Measurements from ENCODE around the gene MEST. TPM values are rescaled to one million over a fixed set of nuclear protein-coding genes. Genes with fewer than 3 reads are reported as not detected.
A peak's percentile ranks its signal among the peaks of the same experiment; 100 is the strongest.

MEST gene
- polyA plus RNA-seq, 4 donors: 15.9 to 119 (median 21.1) TPM

DNA sequence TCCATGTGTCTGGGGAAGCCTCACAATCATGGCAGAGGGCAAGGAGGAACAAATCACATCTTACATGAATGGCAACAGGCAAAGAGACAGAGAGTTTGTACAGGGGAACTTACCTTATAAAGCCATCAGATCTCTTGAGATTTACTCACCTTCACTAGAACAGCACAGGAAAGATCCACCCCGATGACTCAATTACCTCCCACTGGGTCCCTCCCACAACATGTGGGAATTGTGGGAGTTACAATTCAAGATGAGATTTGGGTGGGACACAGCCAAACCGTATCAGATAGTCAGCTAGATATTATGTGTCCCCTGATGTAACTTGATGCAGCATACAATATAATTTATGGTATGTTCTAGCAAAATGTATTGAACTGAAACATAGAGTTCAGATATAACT lies 36.9 kb upstream of the MEST start:
- 77 to 88% (median 79%) methylated on average over 2 of the region's 2 CpGs for WGBS, 3 donors
- no peaks in the 10 kb centered on the region for H3K4me1 ChIP-seq (ENCODE audit: control insufficient read depth in 3 of 3, insufficient read depth in 2 of 3, low read depth in 1 of 3, low read length in 2 of 3)
- H3K36me3 ChIP-seq (ENCODE audit: control insufficient read depth in 3 of 3, insufficient read depth in 2 of 3, low read depth in 1 of 3, low read length in 3 of 3): no peaks in the 10 kb centered on the region
- FAIRE-seq (no peak), DNase-seq (no peak)
- H3K27ac ChIP-seq (ENCODE audit: low read depth in 1 of 3, low read length in 2 of 3): no peak overlapping the region
- no peaks in the 10 kb centered on the region for H3K27me3 ChIP-seq (ENCODE audit: control insufficient read depth in 3 of 3, insufficient read depth in 3 of 3, low read length in 3 of 3)
- H3K4me3 ChIP-seq (ENCODE audit: low read depth in 1 of 3, low read length in 3 of 3): no peak overlapping the region
- H3K9me3 ChIP-seq (ENCODE audit: control insufficient read depth in 2 of 2, insufficient read depth in 1 of 2, low read depth in 1 of 2, low read length in 1 of 2): peaks cover 0 to 6% of the 10 kb centered on the region in 2 donors

DNA sequence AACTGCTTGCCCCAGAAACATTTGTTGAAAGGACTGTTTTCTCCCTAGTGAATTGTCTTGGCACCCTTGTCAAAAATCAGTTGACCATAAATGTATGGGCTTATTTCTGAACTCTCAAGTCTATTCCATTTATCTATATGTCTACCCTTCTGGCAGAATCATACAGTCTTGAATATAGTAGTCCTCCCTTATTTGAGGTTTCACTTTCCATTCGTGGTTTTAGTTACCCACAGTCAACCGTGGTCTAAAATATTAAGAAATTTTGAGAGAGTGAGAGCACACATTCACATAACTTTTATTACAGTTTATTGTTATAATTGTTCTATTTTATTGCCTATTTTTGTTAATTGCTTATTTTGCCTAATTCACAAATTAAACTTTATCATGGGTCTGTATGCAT lies 33.6 kb upstream of the MEST start:
- Histone ChIP-seq H3K4me1 (ENCODE audit: control insufficient read depth in 3 of 3, insufficient read depth in 2 of 3, low read depth in 1 of 3, low read length in 2 of 3) (no peaks in the 10 kb centered on the region), H3K27me3 (ENCODE audit: control insufficient read depth in 3 of 3, insufficient read depth in 3 of 3, low read length in 3 of 3) (no peaks in the 10 kb centered on the region), H3K4me3 (ENCODE audit: low read depth in 1 of 3, low read length in 3 of 3) (no peak overlapping the region), H3K27ac (ENCODE audit: low read depth in 1 of 3, low read length in 2 of 3) (no peak overlapping the region), H3K9me3 (ENCODE audit: control insufficient read depth in 2 of 2, insufficient read depth in 1 of 2, low read depth in 1 of 2, low read length in 1 of 2) (peaks cover 0 to 6% of the 10 kb centered on the region in 2 donors), H3K36me3 (ENCODE audit: control insufficient read depth in 3 of 3, insufficient read depth in 2 of 3, low read depth in 1 of 3, low read length in 3 of 3) (no peaks in the 10 kb centered on the region)
- DNase-seq: peak in 1 of 2 donors; percentile 7
- WGBS, 3 donors: 58 to 63% (median 62%) methylated on average over 2 of the region's 2 CpGs
- no peak for FAIRE-seq

DNA sequence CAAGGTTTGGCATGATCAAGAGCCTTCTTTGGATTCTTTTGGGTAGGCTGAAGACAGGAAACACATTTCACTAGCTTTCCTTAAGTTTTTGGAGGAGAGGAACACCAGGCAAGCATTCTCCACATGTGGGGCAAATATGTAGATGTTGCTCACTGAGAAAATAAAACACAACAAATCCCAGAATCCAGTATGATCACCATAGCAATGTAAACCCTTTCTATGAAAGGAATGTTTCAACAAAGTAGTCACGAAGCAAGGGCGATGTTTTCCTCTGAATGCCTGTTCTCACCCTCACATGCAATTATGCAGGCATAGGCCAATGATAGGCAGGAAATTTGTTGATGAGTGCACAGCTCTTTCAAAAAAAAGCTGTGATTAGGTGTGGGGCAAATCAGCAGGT lies 30.6 kb upstream of the MEST start:
- Histone ChIP-seq H3K9me3 (ENCODE audit: control insufficient read depth in 2 of 2, insufficient read depth in 1 of 2, low read depth in 1 of 2, low read length in 1 of 2) (peaks cover 0 to 6% of the 10 kb centered on the region in 2 donors), H3K4me1 (ENCODE audit: control insufficient read depth in 3 of 3, insufficient read depth in 2 of 3, low read depth in 1 of 3, low read length in 2 of 3) (no peaks in the 10 kb centered on the region), H3K4me3 (ENCODE audit: low read depth in 1 of 3, low read length in 3 of 3) (no peak overlapping the region), H3K27ac (ENCODE audit: low read depth in 1 of 3, low read length in 2 of 3) (no peak overlapping the region), H3K27me3 (ENCODE audit: control insufficient read depth in 3 of 3, insufficient read depth in 3 of 3, low read length in 3 of 3) (no peaks in the 10 kb centered on the region), H3K36me3 (ENCODE audit: control insufficient read depth in 3 of 3, insufficient read depth in 2 of 3, low read depth in 1 of 3, low read length in 3 of 3) (no peaks in the 10 kb centered on the region)
- no peak for FAIRE-seq
- WGBS, 3 donors: 57 to 81% (median 79%) methylated on average over 2 of the region's 2 CpGs
- DNase-seq: no peak

DNA sequence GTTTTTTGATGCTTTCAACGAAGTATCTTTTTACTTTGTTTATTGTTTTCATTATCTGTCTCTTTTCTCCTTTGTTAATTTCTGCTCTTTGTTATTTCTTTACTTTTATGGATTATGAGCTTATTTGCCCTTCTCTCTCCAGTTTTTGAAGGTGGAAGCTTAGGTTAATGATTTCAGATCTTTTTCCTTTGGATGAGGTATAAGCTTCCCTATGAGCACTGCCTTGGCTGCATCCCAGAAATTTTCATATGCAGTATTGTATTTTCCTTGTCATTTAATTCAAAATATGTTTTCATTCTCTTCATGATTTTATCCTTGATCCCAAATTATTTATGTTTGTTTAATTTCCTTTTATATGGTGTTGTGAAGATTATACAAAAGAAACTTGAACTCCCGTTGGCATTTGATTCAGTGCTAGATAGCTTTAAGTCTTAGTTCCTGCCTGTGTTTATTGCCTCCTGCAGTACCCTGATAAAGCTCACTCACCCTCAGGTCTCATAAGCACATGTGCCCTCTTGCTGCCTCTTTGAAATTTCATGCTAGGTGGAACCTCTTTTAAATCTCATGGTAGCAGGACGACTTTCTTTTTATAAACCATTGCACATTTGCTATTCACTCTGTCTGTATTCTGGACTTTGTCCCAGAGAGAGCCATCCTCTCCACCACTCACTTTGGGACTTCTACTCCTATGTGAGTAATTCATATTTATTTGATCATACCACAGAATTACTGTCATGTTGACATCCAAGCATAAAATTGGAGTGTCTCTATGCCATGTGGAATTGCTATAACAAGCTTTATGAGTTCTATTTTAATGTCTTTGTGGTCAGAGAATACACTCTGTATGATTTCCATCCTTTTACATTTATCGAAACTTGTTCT lies 28.1 kb upstream of the MEST start:
- no peak overlapping the region for H3K27ac ChIP-seq (ENCODE audit: low read depth in 1 of 3, low read length in 2 of 3)
- DNase-seq: peak; percentile 31 to 59
- WGBS, 3 donors: 35 to 56% (median 41%) methylated on average over 4 of the region's 4 CpGs

DNA sequence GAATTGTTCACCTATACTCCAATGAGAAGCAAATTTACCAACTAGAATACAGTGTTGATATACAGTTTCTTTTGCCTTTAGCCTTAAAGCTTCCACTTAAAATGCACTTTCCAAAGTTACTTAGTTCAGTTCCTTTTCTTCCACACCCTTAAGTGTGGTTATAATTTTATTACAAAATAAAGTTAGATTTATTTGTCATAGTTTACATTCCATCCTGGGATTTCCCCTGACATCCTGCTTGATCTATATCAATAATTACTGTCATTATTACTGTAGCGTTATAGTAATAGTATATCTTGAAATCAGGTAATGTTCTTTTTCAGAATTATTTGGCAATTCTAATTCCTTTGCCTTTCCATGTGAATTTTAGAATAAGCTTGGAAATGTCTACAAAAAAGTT lies 23.3 kb upstream of the MEST start:
- Histone ChIP-seq H3K27me3 (ENCODE audit: control insufficient read depth in 3 of 3, insufficient read depth in 3 of 3, low read length in 3 of 3) (peaks cover 0 to 2% (median 0%) of the 10 kb centered on the region in 3 donors), H3K27ac (ENCODE audit: low read depth in 1 of 3, low read length in 2 of 3) (no peak overlapping the region), H3K4me1 (ENCODE audit: control insufficient read depth in 3 of 3, insufficient read depth in 2 of 3, low read depth in 1 of 3, low read length in 2 of 3) (no peaks in the 10 kb centered on the region), H3K9me3 (ENCODE audit: control insufficient read depth in 2 of 2, insufficient read depth in 1 of 2, low read depth in 1 of 2, low read length in 1 of 2) (no peaks in the 10 kb centered on the region), H3K4me3 (ENCODE audit: low read depth in 1 of 3, low read length in 3 of 3) (no peak overlapping the region), H3K36me3 (ENCODE audit: control insufficient read depth in 3 of 3, insufficient read depth in 2 of 3, low read depth in 1 of 3, low read length in 3 of 3) (no peaks in the 10 kb centered on the region)
- 91 to 100% (median 95%) methylated on average over 1 of the region's 1 CpG for WGBS, 3 donors
- FAIRE-seq (no peak), DNase-seq (no peak)

More for the DNA sequence above, 28.1 kb upstream of the MEST start:
- no peak for FAIRE-seq
- Histone ChIP-seq H3K36me3 (ENCODE audit: control insufficient read depth in 3 of 3, insufficient read depth in 2 of 3, low read depth in 1 of 3, low read length in 3 of 3) (no peaks in the 10 kb centered on the region), H3K27me3 (ENCODE audit: control insufficient read depth in 3 of 3, insufficient read depth in 3 of 3, low read length in 3 of 3) (no peaks in the 10 kb centered on the region), H3K4me1 (ENCODE audit: control insufficient read depth in 3 of 3, insufficient read depth in 2 of 3, low read depth in 1 of 3, low read length in 2 of 3) (no peaks in the 10 kb centered on the region), H3K4me3 (ENCODE audit: low read depth in 1 of 3, low read length in 3 of 3) (no peak overlapping the region), H3K9me3 (ENCODE audit: control insufficient read depth in 2 of 2, insufficient read depth in 1 of 2, low read depth in 1 of 2, low read length in 1 of 2) (peaks cover 0 to 6% of the 10 kb centered on the region in 2 donors)

DNA sequence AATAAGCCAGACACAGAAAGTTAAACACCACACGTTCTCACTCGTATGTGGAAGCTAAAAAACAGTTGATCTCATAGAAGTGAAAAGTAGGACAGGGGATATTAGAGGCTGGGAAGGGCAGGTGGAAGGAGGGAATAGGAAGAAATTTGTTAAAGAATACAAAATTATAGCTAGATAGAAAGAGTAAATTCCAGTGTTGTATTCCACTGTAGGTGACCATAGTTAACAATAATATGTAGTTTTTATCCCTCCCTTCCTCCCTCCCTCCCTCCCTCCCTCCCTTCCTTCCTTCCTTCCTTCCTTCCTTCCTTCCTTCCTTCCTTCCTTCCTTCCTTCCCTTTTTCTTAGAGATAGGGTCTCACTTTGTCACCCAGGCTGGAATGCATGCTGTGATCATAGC lies 19.9 kb upstream of the MEST start:
- H3K4me3 ChIP-seq (ENCODE audit: low read depth in 1 of 3, low read length in 3 of 3): no peak overlapping the region
- WGBS, 3 donors: 87 to 91% (median 90%) methylated on average over 2 of the region's 2 CpGs
- no peaks in the 10 kb centered on the region for H3K9me3 ChIP-seq (ENCODE audit: control insufficient read depth in 2 of 2, insufficient read depth in 1 of 2, low read depth in 1 of 2, low read length in 1 of 2)
- DNase-seq: no peak
- H3K27me3 ChIP-seq (ENCODE audit: control insufficient read depth in 3 of 3, insufficient read depth in 3 of 3, low read length in 3 of 3): peaks cover 0 to 2% (median 0%) of the 10 kb centered on the region in 3 donors
- no peak overlapping the region for H3K27ac ChIP-seq (ENCODE audit: low read depth in 1 of 3, low read length in 2 of 3)
- H3K36me3 ChIP-seq (ENCODE audit: control insufficient read depth in 3 of 3, insufficient read depth in 2 of 3, low read depth in 1 of 3, low read length in 3 of 3): no peaks in the 10 kb centered on the region
- FAIRE-seq: no peak
- H3K4me1 ChIP-seq (ENCODE audit: control insufficient read depth in 3 of 3, insufficient read depth in 2 of 3, low read depth in 1 of 3, low read length in 2 of 3): no peaks in the 10 kb centered on the region

DNA sequence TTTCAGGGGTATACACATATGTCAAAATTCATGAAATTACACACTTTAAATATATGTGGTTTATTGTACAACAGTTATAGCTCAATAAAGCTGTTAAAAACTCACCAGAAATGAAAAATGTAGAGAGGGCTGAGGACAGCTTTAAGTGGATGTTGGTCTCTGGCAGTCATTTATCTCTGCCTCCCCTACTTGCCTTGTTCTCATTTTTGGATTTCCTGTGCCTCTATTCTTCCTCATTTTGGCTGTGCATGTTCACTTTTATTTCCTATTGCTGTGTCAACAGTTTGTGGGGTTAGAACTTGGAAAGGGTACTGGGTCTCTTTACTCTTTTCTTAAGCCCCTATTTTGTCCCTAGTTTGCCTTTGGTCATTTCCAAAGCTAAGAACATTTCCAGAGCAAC lies 18.6 kb upstream of the MEST start:
- H3K36me3 ChIP-seq (ENCODE audit: control insufficient read depth in 3 of 3, insufficient read depth in 2 of 3, low read depth in 1 of 3, low read length in 3 of 3): no peaks in the 10 kb centered on the region
- H3K4me3 ChIP-seq (ENCODE audit: low read depth in 1 of 3, low read length in 3 of 3): no peak overlapping the region

DNA sequence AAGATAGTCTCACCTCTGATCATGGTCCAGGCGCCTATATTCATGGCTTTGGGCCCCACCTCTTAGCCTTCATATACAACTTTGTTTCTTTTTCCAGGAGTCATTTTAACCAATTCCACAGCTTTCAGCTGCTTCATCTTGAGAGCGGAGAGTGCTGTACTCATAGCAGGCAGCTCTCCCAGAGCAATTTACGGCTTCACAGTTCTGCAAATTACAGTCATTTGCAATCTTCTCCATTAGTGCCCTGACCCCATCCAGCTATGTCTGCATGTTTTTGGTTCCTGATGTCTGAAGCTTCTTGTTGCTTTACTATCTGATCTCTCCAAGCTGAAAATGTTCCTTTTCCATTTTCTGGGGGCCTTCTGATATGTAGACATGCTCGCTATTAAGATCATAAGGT lies 18.0 kb upstream of the MEST start:
- H3K4me1 ChIP-seq (ENCODE audit: control insufficient read depth in 3 of 3, insufficient read depth in 2 of 3, low read depth in 1 of 3, low read length in 2 of 3): no peaks in the 10 kb centered on the region
- H3K4me3 ChIP-seq (ENCODE audit: low read depth in 1 of 3, low read length in 3 of 3): no peak overlapping the region
- FAIRE-seq (no peak), DNase-seq (no peak)
- peak overlapping the region in 1 of 3 donors; percentile 19 for H3K27ac ChIP-seq (ENCODE audit: low read depth in 1 of 3, low read length in 2 of 3)
- no peaks in the 10 kb centered on the region for H3K36me3 ChIP-seq (ENCODE audit: control insufficient read depth in 3 of 3, insufficient read depth in 2 of 3, low read depth in 1 of 3, low read length in 3 of 3)
- WGBS, 3 donors: 80 to 95% (median 91%) methylated on average over 4 of the region's 4 CpGs
- peaks cover 0 to 2% (median 0%) of the 10 kb centered on the region in 3 donors for H3K27me3 ChIP-seq (ENCODE audit: control insufficient read depth in 3 of 3, insufficient read depth in 3 of 3, low read length in 3 of 3)
- H3K9me3 ChIP-seq (ENCODE audit: control insufficient read depth in 2 of 2, insufficient read depth in 1 of 2, low read depth in 1 of 2, low read length in 1 of 2): no peaks in the 10 kb centered on the region

More for the DNA sequence above, 18.6 kb upstream of the MEST start:
- peaks cover 0 to 2% (median 0%) of the 10 kb centered on the region in 3 donors for H3K27me3 ChIP-seq (ENCODE audit: control insufficient read depth in 3 of 3, insufficient read depth in 3 of 3, low read length in 3 of 3)
- DNase-seq (no peak), FAIRE-seq (no peak)
- no peaks in the 10 kb centered on the region for H3K9me3 ChIP-seq (ENCODE audit: control insufficient read depth in 2 of 2, insufficient read depth in 1 of 2, low read depth in 1 of 2, low read length in 1 of 2)
- no peak overlapping the region for H3K27ac ChIP-seq (ENCODE audit: low read depth in 1 of 3, low read length in 2 of 3)
- H3K4me1 ChIP-seq (ENCODE audit: control insufficient read depth in 3 of 3, insufficient read depth in 2 of 3, low read depth in 1 of 3, low read length in 2 of 3): no peaks in the 10 kb centered on the region

Data from small intestine (tissue), 7 donors.